Bronchial epithelial cell (primary cell): ENCODE measurements around the gene MLXIPL. TPM values are rescaled to one million over a fixed set of nuclear protein-coding genes. Genes with fewer than 3 reads are reported as not detected.

Experiments
- DNase-seq: peaks from one replicate; pipeline ENCODE4 v3.0.0-alpha.2; 2010; ENCODE audit warnings: low read depth
- FAIRE-seq: peaks from 2 replicates; lab custom pipeline; 2011; peaks lifted over from hg19 to GRCh38; lab: Jason Lieb, UNC
- H3K27me3 ChIP-seq: 2 replicates; pipeline ENCODE4 v1.5.1; 2011; ENCODE audit warnings: low read length; ENCODE audit not compliant: control insufficient read depth, insufficient read depth
- H3K36me3 ChIP-seq: 2 replicates; pipeline ENCODE4 v1.5.1; 2011; ENCODE audit warnings: low read length; ENCODE audit not compliant: control insufficient read depth, insufficient read depth
- H3K4me3 ChIP-seq: 2 replicates; pipeline ENCODE4 v1.5.1; 2011; ENCODE audit warnings: mild to moderate bottlenecking, low read depth, low read length, control low read depth
- total RNA-seq: library from RNA; depleted of rRNA; stranded (reverse); fragments of >200 nt; gene quantifications from 2 replicates; pipeline ENCODE4 v1.2.1, GENCODE V29; 2014
- TF ChIP-seq, protein P1 (sequence below): IDR thresholded peaks from 2 replicates; pipeline ENCODE4 v1.5.1; 2011; ENCODE audit warnings: mild to moderate bottlenecking, moderate library complexity, low read length, control low read depth, inconsistent platforms; ENCODE audit not compliant: insufficient read depth, severe bottlenecking

The MLXIPL gene
- total RNA-seq, 1 donor from 2014 or later, result not detected

DNA sequence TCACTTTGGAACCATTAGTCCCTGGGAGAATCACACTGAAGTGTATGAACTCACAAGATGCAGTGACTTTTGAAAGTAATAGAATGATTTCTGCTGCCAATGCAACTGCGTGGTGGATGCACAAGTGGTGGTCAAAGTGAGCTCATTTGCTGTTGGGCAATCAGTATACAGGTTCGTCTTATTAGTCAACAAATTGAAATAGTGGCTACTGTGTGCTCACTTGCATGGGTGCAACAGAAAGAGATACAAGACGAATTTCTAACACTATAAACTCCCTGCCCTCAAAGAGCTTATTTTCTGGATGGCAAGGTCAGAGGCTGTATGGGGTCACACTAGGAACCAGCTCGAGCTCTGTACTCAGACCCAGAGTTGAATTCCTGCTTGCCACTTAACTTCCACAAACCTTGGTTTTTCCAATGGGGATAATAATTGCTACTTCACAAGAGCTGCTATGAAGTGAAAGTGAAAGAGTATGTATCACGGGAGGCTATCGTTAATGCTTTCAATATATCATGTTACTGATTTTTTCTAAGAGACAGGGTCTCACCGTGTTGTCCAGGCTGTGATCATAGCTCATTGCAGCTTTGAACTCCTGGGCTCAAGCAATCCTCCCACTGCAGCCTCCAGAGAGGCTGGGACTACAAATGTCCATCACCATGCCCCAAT is 58.5 kb downstream of the MLXIPL start:
- FAIRE-seq, result no peak

DNA sequence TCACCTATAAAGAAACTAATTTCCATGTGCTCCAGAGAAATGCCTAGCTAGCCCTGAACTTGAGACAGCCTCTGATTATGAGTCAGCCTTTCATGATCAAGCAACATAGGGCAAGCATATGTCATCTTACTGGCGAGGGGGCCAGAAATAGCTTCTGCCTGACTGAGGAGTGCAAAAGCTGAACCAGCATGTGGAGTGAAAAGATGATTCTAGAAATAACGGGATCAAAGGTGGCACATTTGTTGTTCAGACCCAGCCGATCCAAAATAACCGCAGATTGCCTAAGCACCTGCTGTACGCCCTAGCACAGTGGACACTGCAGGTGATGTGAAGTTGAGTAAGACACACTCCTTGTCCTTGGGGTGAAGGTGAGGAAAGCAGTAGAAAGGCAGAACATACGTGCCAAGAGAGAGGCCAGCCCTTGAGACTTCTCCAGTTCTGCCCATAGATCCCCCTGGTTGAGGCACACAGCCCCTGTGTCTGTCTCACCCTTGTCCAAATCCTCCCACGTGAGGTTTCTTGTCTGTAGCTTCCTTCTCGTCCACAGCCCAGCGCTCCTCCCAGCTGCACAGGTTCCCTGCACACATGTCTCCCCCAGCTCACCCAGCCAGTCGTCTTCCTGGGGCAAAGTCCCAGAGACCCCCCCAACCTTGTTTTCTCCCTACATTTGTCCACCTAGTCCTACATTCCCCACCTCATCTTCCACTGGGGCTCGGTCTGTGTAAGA is 64.0 kb downstream of the MLXIPL start:
- TF ChIP-seq, protein P1, sequence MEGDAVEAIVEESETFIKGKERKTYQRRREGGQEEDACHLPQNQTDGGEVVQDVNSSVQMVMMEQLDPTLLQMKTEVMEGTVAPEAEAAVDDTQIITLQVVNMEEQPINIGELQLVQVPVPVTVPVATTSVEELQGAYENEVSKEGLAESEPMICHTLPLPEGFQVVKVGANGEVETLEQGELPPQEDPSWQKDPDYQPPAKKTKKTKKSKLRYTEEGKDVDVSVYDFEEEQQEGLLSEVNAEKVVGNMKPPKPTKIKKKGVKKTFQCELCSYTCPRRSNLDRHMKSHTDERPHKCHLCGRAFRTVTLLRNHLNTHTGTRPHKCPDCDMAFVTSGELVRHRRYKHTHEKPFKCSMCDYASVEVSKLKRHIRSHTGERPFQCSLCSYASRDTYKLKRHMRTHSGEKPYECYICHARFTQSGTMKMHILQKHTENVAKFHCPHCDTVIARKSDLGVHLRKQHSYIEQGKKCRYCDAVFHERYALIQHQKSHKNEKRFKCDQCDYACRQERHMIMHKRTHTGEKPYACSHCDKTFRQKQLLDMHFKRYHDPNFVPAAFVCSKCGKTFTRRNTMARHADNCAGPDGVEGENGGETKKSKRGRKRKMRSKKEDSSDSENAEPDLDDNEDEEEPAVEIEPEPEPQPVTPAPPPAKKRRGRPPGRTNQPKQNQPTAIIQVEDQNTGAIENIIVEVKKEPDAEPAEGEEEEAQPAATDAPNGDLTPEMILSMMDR, result no peak
- Histone ChIP-seq H3K27me3 (no peaks in the 10 kb centered on the region), H3K36me3 (no peaks in the 10 kb centered on the region), H3K4me3 (no peak overlapping the region)
- FAIRE-seq (no peak), DNase-seq (peak; percentile 77)

More for the DNA sequence above, 58.5 kb downstream of the MLXIPL start:
- DNase-seq, result peak; percentile 39
- H3K27me3 ChIP-seq, result no peaks in the 10 kb centered on the region
- peaks cover 4% of the 10 kb centered on the region for H3K36me3 ChIP-seq
- no peak overlapping the region for H3K4me3 ChIP-seq
- TF ChIP-seq, protein P1, result no peak

DNA sequence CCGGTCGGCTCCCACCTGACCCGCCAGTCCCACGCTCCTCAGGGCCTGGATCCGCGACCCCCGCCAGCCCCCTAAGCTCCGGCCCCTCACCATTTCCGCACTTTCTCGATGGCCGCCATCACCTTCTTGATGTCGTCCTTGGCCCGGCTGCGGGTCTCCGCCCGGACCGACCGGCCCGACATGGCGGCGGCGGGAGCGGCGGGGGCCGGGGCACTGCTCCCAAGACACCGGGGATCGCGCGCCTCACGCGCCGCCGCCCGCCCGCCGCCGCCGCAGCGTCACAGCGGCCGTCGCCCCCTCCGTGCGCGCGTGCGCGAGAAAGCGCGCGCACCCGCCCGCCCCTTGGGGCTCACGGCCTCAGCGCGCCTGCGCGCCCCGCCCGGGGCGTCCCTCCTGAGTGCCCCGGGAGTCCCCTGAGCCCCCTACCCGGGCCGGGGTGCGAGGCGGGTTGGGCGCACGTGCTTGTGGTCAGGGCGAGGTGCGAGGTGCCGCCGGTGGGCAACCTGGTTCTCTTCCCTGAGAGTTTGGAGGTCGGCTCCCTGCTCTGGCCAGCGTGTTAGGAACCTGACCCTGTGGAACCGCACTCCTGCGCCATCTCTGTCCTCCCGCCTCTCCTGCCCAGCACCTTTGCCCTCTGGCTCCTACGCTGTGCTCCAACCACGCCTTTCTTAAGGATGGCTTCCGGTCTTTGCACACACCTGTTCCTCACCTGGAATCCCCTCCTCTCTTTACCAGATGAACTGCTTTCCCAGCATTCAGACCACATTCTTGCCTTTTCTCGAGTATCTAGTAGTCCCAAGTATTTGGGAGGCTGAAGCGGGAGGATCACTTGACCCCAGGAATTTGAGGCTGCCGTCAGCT is 66.7 kb downstream of the MLXIPL start, which contains the start of gene BCL7B:
TSS of gene BCL7B (minus strand) at position 294 of the 861 bp plus-strand sequence. CDS start at position 182, 112 bp downstream.
- FAIRE-seq (no peak), DNase-seq (peak; percentile 27)

DNA sequence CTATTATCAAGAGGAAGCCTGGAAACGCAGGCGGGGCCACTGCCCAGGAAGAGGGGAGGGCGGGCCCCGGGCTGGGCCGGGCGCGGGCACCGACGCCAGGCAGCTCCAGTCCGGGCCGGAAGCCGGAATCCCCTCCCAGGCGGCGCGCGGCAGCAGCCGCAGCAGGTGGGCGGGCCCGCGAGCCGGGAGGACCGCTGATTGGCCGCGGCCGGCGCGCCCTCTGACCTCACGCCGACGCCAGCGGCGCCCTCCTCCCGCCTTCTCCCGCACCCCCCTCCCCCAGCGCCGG is 67.3 kb downstream of the MLXIPL start:
- no peaks in the 10 kb centered on the region for H3K27me3 ChIP-seq
- TF ChIP-seq, protein P1, result no peak
- no peak for FAIRE-seq
- DNase-seq, result peak; percentile 86
- peak overlapping the region; percentile 84 for H3K4me3 ChIP-seq
- peaks cover 5% of the 10 kb centered on the region for H3K36me3 ChIP-seq

More for the DNA sequence above, 66.7 kb downstream of the MLXIPL start, which contains the start of gene BCL7B:
- TF ChIP-seq, protein P1, result no peak
- Histone ChIP-seq H3K4me3 (peak within 1 kb of the TSS; percentile 84), H3K36me3 (peaks cover 4% of the 10 kb centered on the region), H3K27me3 (no peaks in the 10 kb centered on the region)

DNA sequence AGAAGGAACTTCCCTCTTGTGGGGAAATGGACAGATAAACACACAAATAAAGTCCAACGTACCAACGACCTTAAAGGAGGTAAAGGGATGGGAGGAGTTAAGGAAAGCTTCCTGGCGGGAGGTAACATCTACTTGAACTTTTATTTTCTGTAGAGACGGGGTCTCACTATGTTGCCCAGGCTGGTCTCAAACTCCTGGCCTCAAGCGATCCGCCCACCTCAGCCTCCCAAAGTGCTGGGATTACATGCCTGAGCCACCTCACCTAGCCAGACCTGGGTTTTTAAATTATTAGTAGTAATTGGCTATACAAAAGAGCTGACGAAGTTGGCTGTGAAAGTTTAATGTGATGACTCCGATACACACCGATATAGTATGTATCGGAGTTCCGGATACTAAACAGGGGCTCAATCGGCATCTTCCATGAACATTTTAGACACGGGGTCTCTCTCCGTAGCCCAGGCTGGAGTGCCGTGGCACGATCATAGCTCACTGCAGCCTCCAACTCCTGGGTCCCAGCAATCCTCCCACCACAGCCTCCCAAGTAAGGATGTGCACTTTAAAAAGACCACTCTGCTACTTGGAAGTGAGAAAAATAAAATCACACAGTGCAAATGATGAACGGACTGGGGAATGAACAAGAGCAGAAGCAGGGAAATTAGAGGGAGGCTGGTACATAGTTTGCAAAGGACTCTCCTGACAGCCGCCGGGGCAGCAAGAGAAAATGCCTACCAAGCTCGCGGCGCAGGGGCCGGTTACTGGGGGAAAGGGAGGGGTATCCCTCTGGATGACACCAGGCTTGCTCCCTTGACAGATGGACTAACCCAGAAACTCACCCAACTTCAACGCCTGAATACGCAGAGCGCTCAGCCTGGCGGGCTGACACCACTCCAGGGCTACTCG is 67.9 kb downstream of the MLXIPL start:
- Histone ChIP-seq H3K36me3 (peaks cover 5% of the 10 kb centered on the region), H3K27me3 (no peaks in the 10 kb centered on the region), H3K4me3 (peak overlapping the region; percentile 84)
- TF ChIP-seq, protein P1, result no peak
- no peak for FAIRE-seq
- DNase-seq, result no peak
